ENCODE measurements around the gene DYDC1. TPM values are rescaled to one million over a fixed set of nuclear protein-coding genes. Genes with fewer than 3 reads are reported as not detected.
"Not testable (repeated sequence)": the region's sequence is repeated elsewhere in the genome, so short reads cannot be mapped to it uniquely, and the experiment has no call there.

The DYDC1 gene
- total RNA-seq, 1 donor from 2014 or later, result not detected

GRCh38 chr10:80365510-80365909 lies 9.0 kb upstream of the DYDC1 start:
- H3K4me1 Mint-ChIP-seq (ENCODE audit: low read depth), result no peaks in the 10 kb centered on the region
- peaks cover 17% of the 10 kb centered on the region for H3K36me3 Mint-ChIP-seq (ENCODE audit: insufficient read depth)
- no peak overlapping the region for H3K4me3 Mint-ChIP-seq (ENCODE audit: low read depth)
- no peaks in the 10 kb centered on the region for H3K27me3 Mint-ChIP-seq
- no peak overlapping the region for H3K27ac Mint-ChIP-seq
- TF ChIP-seq CTCF (IDR thresholded peaks at IDR 0.05; ENCODE audit: unreplicated experiment), result no peak
- DNase-seq (ENCODE audit: low spot score, unreplicated experiment), result no peak
- peaks cover 28% of the 10 kb centered on the region for H3K9me3 Mint-ChIP-seq (ENCODE audit: low read depth)

- no peak for DNase-seq (ENCODE audit: low spot score, unreplicated experiment)
- Mint-ChIP-seq H3K27me3 (peaks cover 9% of the 10 kb centered on the region), H3K9me3 (ENCODE audit: low read depth) (no peaks in the 10 kb centered on the region), H3K4me3 (ENCODE audit: low read depth) (no peak overlapping the region), H3K36me3 (ENCODE audit: insufficient read depth) (peaks cover 1% of the 10 kb centered on the region), H3K4me1 (ENCODE audit: low read depth) (peaks cover 5% of the 10 kb centered on the region), H3K27ac (no peak overlapping the region)
- TF ChIP-seq CTCF (IDR thresholded peaks at IDR 0.05; ENCODE audit: unreplicated experiment), result no peak
Observed at GRCh38 chr10:80359644-80360043, 3.1 kb upstream of the DYDC1 start.

- not testable (repeated sequence) for H3K4me1 Mint-ChIP-seq (ENCODE audit: low read depth); H3K9me3 Mint-ChIP-seq (ENCODE audit: low read depth); H3K27me3 Mint-ChIP-seq; DNase-seq (ENCODE audit: low spot score, unreplicated experiment); H3K27ac Mint-ChIP-seq; H3K36me3 Mint-ChIP-seq (ENCODE audit: insufficient read depth); H3K4me3 Mint-ChIP-seq (ENCODE audit: low read depth)
Observed at GRCh38 chr10:80358925-80359324, 2.4 kb upstream of the DYDC1 start.

GRCh38 chr10:80357851-80358125 lies 1.2 kb upstream of the DYDC1 start:
- TF ChIP-seq CTCF (IDR thresholded peaks at IDR 0.05; ENCODE audit: unreplicated experiment), result no peak
- Mint-ChIP-seq H3K4me1 (ENCODE audit: low read depth) (peaks cover 5% of the 10 kb centered on the region), H3K36me3 (ENCODE audit: insufficient read depth) (peaks cover 1% of the 10 kb centered on the region), H3K9me3 (ENCODE audit: low read depth) (no peaks in the 10 kb centered on the region), H3K27ac (peak overlapping the region; percentile 90), H3K27me3 (peaks cover 11% of the 10 kb centered on the region), H3K4me3 (ENCODE audit: low read depth) (peak overlapping the region; percentile 89)
- DNase-seq (ENCODE audit: low spot score, unreplicated experiment), result no peak

- peak overlapping the region; percentile 90 for H3K27ac Mint-ChIP-seq
- peaks cover 1% of the 10 kb centered on the region for H3K36me3 Mint-ChIP-seq (ENCODE audit: insufficient read depth)
- peaks cover 13% of the 10 kb centered on the region for H3K27me3 Mint-ChIP-seq
Observed at GRCh38 chr10:80356989-80357850, 665 bp upstream of the DYDC1 start.

More at GRCh38 chr10:80356989-80357850, 665 bp upstream of the DYDC1 start:
- peak; percentile 39 for DNase-seq (ENCODE audit: low spot score, unreplicated experiment)
- no peak for TF ChIP-seq CTCF (IDR thresholded peaks at IDR 0.05; ENCODE audit: unreplicated experiment)
- Mint-ChIP-seq H3K4me1 (ENCODE audit: low read depth) (peaks cover 5% of the 10 kb centered on the region), H3K9me3 (ENCODE audit: low read depth) (no peaks in the 10 kb centered on the region), H3K4me3 (ENCODE audit: low read depth) (peak overlapping the region; percentile 89)

Data from progenitor cell of endocrine pancreas (in vitro differentiated cells).